ENCODE measurements around the gene OR13G1. TPM values are rescaled to one million over a fixed set of nuclear protein-coding genes. Genes with fewer than 3 reads are reported as not detected.
"Not testable (repeated sequence)": the region's sequence is repeated elsewhere in the genome, so short reads cannot be mapped to it uniquely, and the experiment has no call there.

The OR13G1 gene
- not detected for polyA plus RNA-seq (ENCODE audit: insufficient read length in 4 of 4)

DNA sequence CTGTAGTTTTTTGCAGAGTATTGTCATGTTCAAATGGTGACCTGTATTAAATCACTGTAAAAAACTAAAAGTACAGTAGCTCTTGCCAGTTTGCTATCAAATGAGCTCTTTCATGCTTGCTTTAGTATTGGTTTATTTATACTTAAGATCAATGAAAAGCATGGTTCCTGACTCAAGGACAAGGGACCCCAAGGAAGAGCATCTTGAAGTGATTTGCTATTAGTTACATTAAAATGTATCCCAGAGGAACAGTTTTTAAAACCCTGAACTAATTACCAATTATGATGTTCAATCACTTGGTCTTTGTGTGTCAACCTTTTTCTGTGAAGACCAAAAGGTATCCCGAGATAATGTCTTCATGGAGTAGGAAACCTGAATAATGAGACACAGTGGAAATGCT, at the start of gene OR13G1:
TSS of gene OR13G1 (minus strand) at position 101 of the 400 bp plus-strand sequence. CDS start 6,698 bp downstream, outside the sequence.
- no peak for DNase-seq (ENCODE audit: low read depth in 4 of 4, low spot score in 3 of 4)

DNA sequence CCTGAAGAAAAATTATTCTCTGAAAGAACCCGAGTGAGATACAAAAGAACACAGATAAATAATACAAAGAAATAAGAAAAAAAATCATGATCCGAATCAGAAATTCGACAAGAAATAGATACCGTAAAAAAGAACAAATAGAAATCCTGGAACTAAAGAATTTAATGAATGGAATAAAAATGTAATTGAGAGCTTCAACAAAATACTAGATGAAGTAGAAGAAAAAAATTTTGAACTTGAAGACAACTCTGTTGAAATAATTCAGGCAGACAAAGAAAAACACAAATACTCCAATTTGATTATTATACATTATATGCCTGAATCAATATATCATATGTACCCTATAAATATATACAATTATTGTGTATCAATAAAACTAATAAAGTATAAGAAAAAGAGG, 41.7 kb upstream of the OR13G1 start:
- DNase-seq (ENCODE audit: low read depth in 4 of 4, low spot score in 3 of 4): no peak

DNA sequence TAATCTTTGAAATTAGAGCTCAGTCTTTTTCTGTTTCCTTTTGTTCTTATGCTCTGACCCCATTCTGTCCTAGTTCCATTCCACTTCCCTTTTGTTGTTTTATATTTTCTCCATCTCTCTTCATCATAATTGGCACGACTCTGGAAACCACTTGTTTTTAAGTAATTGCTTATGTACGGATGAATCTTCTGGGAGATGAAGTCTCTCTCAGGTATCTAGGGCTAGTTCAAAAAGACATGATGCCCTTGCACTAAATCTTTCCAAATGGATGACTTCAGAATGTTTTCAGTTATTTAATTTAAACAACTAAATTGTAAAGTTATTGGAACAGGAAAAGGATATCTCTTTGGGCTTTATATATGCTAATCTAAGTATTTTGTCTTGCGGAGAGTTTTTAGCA, 37.0 kb upstream of the OR13G1 start, which contains the start of gene OR6F1:
TSS of gene OR6F1 (minus strand) at position 101 of the 400 bp plus-strand sequence. CDS start 3,891 bp downstream, outside the sequence.
- DNase-seq (ENCODE audit: low read depth in 4 of 4, low spot score in 3 of 4): no peak

GRCh38 chr1:247713753-247714152, 34.2 kb upstream of the OR13G1 start:
- no peak for DNase-seq (ENCODE audit: low read depth in 4 of 4, low spot score in 3 of 4)

GRCh38 chr1:247710681-247711080, 31.1 kb upstream of the OR13G1 start:
- DNase-seq (ENCODE audit: low read depth in 4 of 4, low spot score in 3 of 4): not testable (repeated sequence)

DNA sequence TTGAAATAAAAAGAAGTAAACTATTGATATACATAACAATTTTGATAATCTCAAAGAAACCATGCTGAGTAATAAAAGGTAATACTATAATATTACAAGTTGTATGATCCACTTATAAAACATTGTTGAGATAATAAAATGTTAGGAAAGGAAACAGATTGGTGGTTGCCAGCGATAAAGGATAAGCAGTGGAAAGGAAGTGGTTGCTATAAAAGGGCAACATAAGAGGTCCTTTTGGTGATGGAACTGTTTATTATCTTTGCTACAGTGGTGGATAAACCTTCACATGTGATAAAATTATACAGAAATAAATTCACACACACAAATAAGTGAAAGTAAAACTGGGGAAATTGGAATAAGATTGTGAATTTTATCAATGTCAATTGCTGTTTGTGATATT, 21.8 kb upstream of the OR13G1 start:
- DNase-seq (ENCODE audit: low read depth in 4 of 4, low spot score in 3 of 4): no peak

GRCh38 chr1:247681288-247681897, 1.9 kb upstream of the OR13G1 start:
- DNase-seq (ENCODE audit: low read depth in 4 of 4, low spot score in 3 of 4): peak; percentile 2 to 18 (median 14)

DNA sequence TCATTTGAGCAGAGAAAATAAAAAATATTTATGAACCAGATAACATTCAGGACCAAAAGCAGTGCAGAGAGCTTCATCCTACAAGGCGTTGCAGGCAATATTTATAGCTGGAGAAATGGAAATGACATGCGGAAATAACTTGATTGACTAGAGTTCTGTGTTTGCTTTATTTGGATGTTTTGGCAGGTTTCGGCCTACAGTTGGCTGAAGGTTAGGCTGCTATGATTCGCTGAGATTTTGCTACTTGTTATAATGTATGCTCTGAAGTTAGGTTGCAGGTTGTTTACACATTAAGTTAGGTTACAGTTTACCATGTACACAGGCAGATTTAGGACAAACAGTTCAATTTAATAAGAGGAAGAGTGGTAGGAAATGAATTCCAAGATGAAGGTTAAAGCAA, 632 bp upstream of the OR13G1 start:
- DNase-seq (ENCODE audit: low read depth in 4 of 4, low spot score in 3 of 4): no peak

GRCh38 chr1:247669225-247669624, 10.3 kb downstream of the OR13G1 start:
- no peak for DNase-seq (ENCODE audit: low read depth in 4 of 4, low spot score in 3 of 4)

DNA sequence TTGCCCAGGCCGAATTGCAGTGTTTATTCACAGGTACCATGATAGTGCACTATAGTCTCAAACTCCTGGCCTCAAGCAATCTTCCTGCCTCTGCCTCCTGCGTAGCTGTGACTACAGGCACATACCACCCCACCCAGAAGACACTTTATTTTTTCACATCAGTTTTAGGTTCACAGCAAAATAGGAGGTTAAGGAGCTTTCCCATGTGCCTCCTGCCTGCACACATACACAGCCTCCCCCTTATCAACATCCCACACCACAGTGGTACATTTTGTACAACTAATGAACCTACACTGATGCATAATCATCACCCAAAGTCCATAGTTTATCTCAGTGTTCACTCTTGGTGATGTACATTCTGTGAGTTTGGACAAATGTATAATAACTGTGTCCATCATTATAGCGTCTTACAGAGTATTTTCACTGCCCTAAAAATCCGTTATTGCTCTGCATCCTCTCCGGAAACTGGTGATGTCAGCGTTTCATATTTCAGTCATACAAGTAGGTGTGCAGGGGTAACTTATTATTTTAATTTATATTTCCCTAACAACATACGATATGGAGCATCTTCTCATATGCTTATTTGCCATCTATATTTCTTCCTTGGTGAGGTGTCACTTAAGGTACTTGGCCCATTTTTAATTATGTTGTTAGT, 23.2 kb downstream of the OR13G1 start:
- DNase-seq (ENCODE audit: low read depth in 4 of 4, low spot score in 3 of 4): no peak

- no peak for DNase-seq (ENCODE audit: low read depth in 4 of 4, low spot score in 3 of 4)
These were observed 26.5 kb downstream of the OR13G1 start for GRCh38 chr1:247653040-247653439.

- no peak for DNase-seq (ENCODE audit: low read depth in 4 of 4, low spot score in 3 of 4)
These were observed 31.7 kb downstream of the OR13G1 start for GRCh38 chr1:247647864-247648263.

- DNase-seq (ENCODE audit: low read depth in 4 of 4, low spot score in 3 of 4): no peak
These were observed 32.7 kb downstream of the OR13G1 start for GRCh38 chr1:247646867-247647266.

- DNase-seq (ENCODE audit: low read depth in 4 of 4, low spot score in 3 of 4): no peak
These were observed 36.8 kb downstream of the OR13G1 start for GRCh38 chr1:247642742-247643141.

GRCh38 chr1:247639381-247639981, 40.1 kb downstream of the OR13G1 start:
- peak in 3 of 4 donors; percentile 12 to 60 (median 29) for DNase-seq (ENCODE audit: low read depth in 4 of 4, low spot score in 3 of 4)

- DNase-seq (ENCODE audit: low read depth in 4 of 4, low spot score in 3 of 4): no peak
These were observed 40.8 kb downstream of the OR13G1 start for GRCh38 chr1:247638781-247639180.

- no peak for DNase-seq (ENCODE audit: low read depth in 4 of 4, low spot score in 3 of 4)
These were observed 41.5 kb downstream of the OR13G1 start for GRCh38 chr1:247638011-247638410.

DNA sequence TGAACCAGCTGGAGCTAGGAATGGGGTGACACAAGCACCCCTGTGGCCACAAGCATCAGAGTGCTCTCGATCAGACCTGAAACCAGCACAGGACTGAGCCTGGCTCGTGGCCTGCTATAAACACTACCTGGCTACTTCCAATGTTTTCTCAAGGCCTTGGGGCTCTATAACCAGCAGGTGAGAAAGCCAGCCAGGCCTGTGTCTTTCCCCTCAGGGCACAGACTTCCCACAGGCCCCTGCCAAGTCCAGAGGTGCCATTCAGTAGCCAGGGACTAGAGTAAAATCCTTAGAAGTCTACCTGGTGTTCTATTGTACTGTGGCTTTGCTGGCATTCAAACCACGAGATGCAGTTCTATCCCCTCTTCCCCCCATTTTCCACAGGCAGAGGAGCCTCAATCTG, 51.6 kb downstream of the OR13G1 start:
- no peak for DNase-seq (ENCODE audit: low read depth in 4 of 4, low spot score in 3 of 4)
